A549 (cell line): ENCODE results near the gene MSI2. TPM values are rescaled to one million over a fixed set of nuclear protein-coding genes. Genes with fewer than 3 reads are reported as not detected.

ENCODE experiments used
- ATAC-seq, 2 experiments: fragments of 200-7000 bp in 1 of 2; fragments of >200 bp in 1 of 2; cut with Nextera tagmentation in 1 of 2; cut with Tn5 transposase in 1 of 2; 3 replicates each; pipeline versions ENCODE4 v1.8.0 to v1.9.1; 2018 to 2020; ENCODE audit warnings: mild to moderate bottlenecking in 1 of 2, moderate library complexity in 1 of 2
- CTCF ChIA-PET: fragments of 300-600 bp; sonication (Branson Sonifier 250); formaldehyde crosslinking; extraction: SDS; loops from one replicate; lab custom pipeline; 2021; ENCODE audit warnings: antibody characterized with exemption, inconsistent platforms; lab: Yijun Ruan, JAX
- POLR2A ChIA-PET: fragments of 350-600 bp; formaldehyde crosslinking; extraction: SDS; loops from one replicate; lab custom pipeline; 2021; ENCODE audit warnings: antibody characterized with exemption, inconsistent platforms; lab: Yijun Ruan, JAX
- DNase-seq, 2 experiments: peaks; one replicate each; pipeline versions ENCODE4 v3.0.0 to v3.0.0-alpha.2; 2011 to 2016; ENCODE audit warnings: low read depth in 1 of 2, low spot score in 1 of 2
- FAIRE-seq: peaks from 2 replicates; lab custom pipeline; 2011; peaks lifted over from hg19 to GRCh38; lab: Jason Lieb, UNC
- H3K27ac ChIP-seq, 2 experiments: fragments of >200 bp; sonication (Bioruptor Twin); formaldehyde crosslinking; 3 replicates each; pipeline ENCODE4 v1.5.1; 2016 to 2017
- H3K4me1 ChIP-seq: fragments of >200 bp; sonication (Bioruptor Twin); formaldehyde crosslinking; 3 replicates; pipeline ENCODE4 v1.6.1; 2016
- H3K4me2 ChIP-seq: fragments of >200 bp; sonication (Bioruptor Twin); formaldehyde crosslinking; 3 replicates; pipeline ENCODE4 v1.6.1; 2016
- H3K4me3 ChIP-seq: fragments of >200 bp; sonication (Bioruptor Twin); formaldehyde crosslinking; 3 replicates; pipeline ENCODE4 v1.5.1; 2016
- H3K9me3 ChIP-seq: fragments of >200 bp; sonication (Bioruptor Twin); formaldehyde crosslinking; 3 replicates; pipeline ENCODE4 v1.6.1; 2016
- BCL3 ChIP-seq: fragments of >200 bp; sonication (Bioruptor Twin); formaldehyde crosslinking; IDR thresholded peaks from 3 replicates; pipeline ENCODE4 v1.6.1; 2016
- CEBPB ChIP-seq, 2 experiments: fragments of >200 bp in 1 of 2; sonication (Bioruptor Twin) in 1 of 2; formaldehyde crosslinking in 1 of 2; IDR thresholded peaks; 2 replicates each; pipeline ENCODE4 v1.6.1; 2012 to 2016
- CHD2 ChIP-seq: fragments of 150-350 bp; IDR thresholded peaks from 2 replicates; pipeline ENCODE4 v1.6.1; 2014; ENCODE audit warnings: low read length; ENCODE audit not compliant: partially characterized antibody
- CTCF ChIP-seq: fragments of >200 bp; sonication (Bioruptor Twin); formaldehyde crosslinking; IDR thresholded peaks from 3 replicates; pipeline ENCODE4 v1.5.1; 2016
- ESRRA ChIP-seq: fragments of 150-350 bp; IDR thresholded peaks from 2 replicates; pipeline ENCODE4 v1.6.1; 2014; ENCODE audit warnings: mild to moderate bottlenecking, low read length, borderline replicate concordance
- FOSB ChIP-seq: fragments of 250-450 bp; sonication (Bioruptor Pico); IDR thresholded peaks from 2 replicates; pipeline ENCODE4 v1.5.0; 2020; ENCODE audit warnings: mild to moderate bottlenecking, moderate library complexity
- HEYL ChIP-seq: fragments of 250-450 bp; sonication (Bioruptor Pico); IDR thresholded peaks from 2 replicates; pipeline ENCODE4 v1.8.0; 2021; ENCODE audit warnings: mild to moderate bottlenecking, moderate library complexity
- HMGXB4 ChIP-seq: fragments of 250-450 bp; sonication (Bioruptor Pico); IDR thresholded peaks from 2 replicates; pipeline ENCODE4 v1.5.0; 2021; ENCODE audit warnings: mild to moderate bottlenecking, moderate library complexity, borderline replicate concordance
- HOXB5 ChIP-seq: fragments of 250-450 bp; sonication (Bioruptor Pico); IDR thresholded peaks from 2 replicates; pipeline ENCODE4 v1.5.0; 2020; ENCODE audit warnings: mild to moderate bottlenecking, moderate library complexity
- KDM1A ChIP-seq: fragments of 200-600 bp; sonication (generic); IDR thresholded peaks from 2 replicates; pipeline ENCODE4 v1.6.1; 2016; ENCODE audit warnings: low read depth, mild to moderate bottlenecking
- NR3C1 ChIP-seq: fragments of >200 bp; sonication (Bioruptor Twin); formaldehyde crosslinking; IDR thresholded peaks from 3 replicates; pipeline ENCODE4 v1.6.1; 2017
- PBX3 ChIP-seq: IDR thresholded peaks from 2 replicates; pipeline ENCODE4 v1.6.1; 2012
- POLR2A ChIP-seq: IDR thresholded peaks from 2 replicates; pipeline ENCODE4 v1.6.1; 2012; ENCODE audit warnings: mild to moderate bottlenecking, low read length
- RAD21 ChIP-seq, 2 experiments: fragments of >200 bp in 1 of 2; sonication (Bioruptor Twin) in 1 of 2; formaldehyde crosslinking in 1 of 2; IDR thresholded peaks in 1 of 2; conservative IDR thresholded peaks in 1 of 2; 2 replicates in 1 of 2; 3 replicates in 1 of 2; pipeline ENCODE4 v1.6.1; 2012 to 2018; ENCODE audit warnings: inconsistent platforms in 1 of 2
- RCOR1 ChIP-seq: fragments of 150-350 bp; IDR thresholded peaks from 2 replicates; pipeline ENCODE4 v1.6.1; 2014; ENCODE audit warnings: antibody characterized with exemption, low read length, low read depth
- REST ChIP-seq: fragments of 200-600 bp; sonication (generic); IDR thresholded peaks from 2 replicates; pipeline ENCODE4 v1.6.1; 2016; ENCODE audit warnings: antibody characterized with exemption, mild to moderate bottlenecking, moderate library complexity
- ZNF302 ChIP-seq: fragments of 250-450 bp; sonication (Bioruptor Pico); IDR thresholded peaks from 2 replicates; pipeline ENCODE4 v1.9.0; 2021; ENCODE audit warnings: inconsistent platforms, mild to moderate bottlenecking, moderate library complexity
- ZSCAN20 ChIP-seq: fragments of 250-450 bp; sonication (Bioruptor Pico); IDR thresholded peaks from 2 replicates; pipeline ENCODE4 v1.8.0; 2022; ENCODE audit warnings: mild to moderate bottlenecking, moderate library complexity
- WGBS: methylation state at CpG from one replicate; pipeline ENCODE4 v1.1.6; 2017; ENCODE audit errors: missing lambda C conversion rate; 5-methylcytosine and 5-hydroxymethylcytosine counted together
- polyA plus RNA-seq, 4 experiments: library from polyadenylated mRNA; depleted of rRNA in 3 of 4; stranded (reverse); fragments of >200 nt; fragmentation: RNase III in 1 of 4; extraction: RNeasy Plus Mini Kit Qiagen cat#74134 plus additional on column Dnase treatment in 1 of 4; gene quantifications; 2 replicates in 3 of 4; 3 replicates in 1 of 4; pipeline ENCODE4 v1.2.3, GENCODE V29; 2011 to 2017

Gene MSI2
- polyA plus RNA-seq, 2 of the 4 experiments (the other 2 are of a cell fraction), result 43.6 to 44.4 TPM

- Histone ChIP-seq H3K4me2 (no peak overlapping the region), H3K27ac (no peak overlapping the region), H3K4me1 (no peaks in the 10 kb centered on the region), H3K4me3 (no peak overlapping the region), H3K9me3 (no peaks in the 10 kb centered on the region)
- DNase-seq (no peak), FAIRE-seq (no peak), ATAC-seq (no peak)
- WGBS, result 87% methylated on average over 5 of the region's 5 CpGs
- POLR2A ChIA-PET, result no interaction called here
- CTCF ChIA-PET, result no interaction called here
- TF ChIP-seq HEYL (CRISPR knock-in tag) (no peak), CHD2 (no peak), RAD21 (conservative IDR thresholded peaks at IDR 0.05 in 1 of 2, IDR thresholded peaks at IDR 0.05 in 1 of 2) (no peak)
These were observed 29.4 kb downstream of the MSI2 start for GRCh38 chr17:57285701-57286100.

- Histone ChIP-seq H3K9me3 (no peaks in the 10 kb centered on the region), H3K4me1 (no peaks in the 10 kb centered on the region), H3K4me2 (no peak overlapping the region), H3K4me3 (no peak overlapping the region), H3K27ac (no peak overlapping the region)
- DNase-seq (no peak), FAIRE-seq (no peak), ATAC-seq (no peak)
- ChIA-PET POLR2A (no interaction called here), CTCF (no interaction called here)
- WGBS, result 89% methylated on average over 17 of the region's 17 CpGs
- TF ChIP-seq RCOR1 (no peak), KDM1A (no peak), HMGXB4 (CRISPR knock-in tag) (no peak), CEBPB (IDR thresholded peaks at IDR 0.05) (no peak), BCL3 (no peak), POLR2A (no peak), ESRRA (no peak), HOXB5 (CRISPR knock-in tag) (no peak), ZSCAN20 (CRISPR knock-in tag) (no peak)
These were observed 30.2 kb downstream of the MSI2 start for GRCh38 chr17:57286399-57287105.

GRCh38 chr17:57288040-57288772 is 31.9 kb downstream of the MSI2 start:
- Histone ChIP-seq H3K4me1 (no peaks in the 10 kb centered on the region), H3K4me2 (no peak overlapping the region), H3K27ac (no peak overlapping the region), H3K9me3 (no peaks in the 10 kb centered on the region), H3K4me3 (no peak overlapping the region)
- ATAC-seq, result no peak
- TF ChIP-seq CHD2, result no peak
- TF ChIP-seq POLR2A, result no peak
- TF ChIP-seq RCOR1, result no peak
- no peak for TF ChIP-seq CEBPB (IDR thresholded peaks at IDR 0.05)
- no peak for TF ChIP-seq FOSB (CRISPR knock-in tag)
- no peak for TF ChIP-seq ZNF302
- WGBS, result 91% methylated on average over 10 of the region's 10 CpGs
- FAIRE-seq, result no peak
- ChIA-PET CTCF (interaction anchor here (1.6 kb wide), 2 partner anchors 21 to 45 kb away, joined by 3 to 9 read pairs; no protein-coding TSS in a partner anchor), POLR2A (no interaction called here)
- DNase-seq, result no peak

- H3K4me2 ChIP-seq, result no peak overlapping the region
- ChIA-PET CTCF (interaction anchor here (1.6 kb wide), 2 partner anchors 22 to 45 kb away, joined by 3 to 9 read pairs; no protein-coding TSS in a partner anchor), POLR2A (no interaction called here)
- H3K27ac ChIP-seq, result 0 out of 6 replicates have a peak overlapping the region, but pooled peaks of 1 of the 2 experiments have one; percentile 26
- H3K9me3 ChIP-seq, result no peaks in the 10 kb centered on the region
- no peak overlapping the region for H3K4me3 ChIP-seq
- FAIRE-seq (no peak), ATAC-seq (0 out of 6 replicates have a peak, but pooled peaks of 1 of the 2 experiments have one; percentile 14), DNase-seq (no peak)
- 79% methylated on average over 3 of the region's 3 CpGs for WGBS
- no peaks in the 10 kb centered on the region for H3K4me1 ChIP-seq
- no peak for TF ChIP-seq REST
- TF ChIP-seq PBX3, result no peak
- no peak for TF ChIP-seq CTCF
- no peak for TF ChIP-seq NR3C1
These were observed 32.4 kb downstream of the MSI2 start for GRCh38 chr17:57288773-57289121.
